ENCODE results near the gene EXOC4. TPM values are rescaled to one million over a fixed set of nuclear protein-coding genes. Genes with fewer than 3 reads are reported as not detected.

Gene EXOC4
- total RNA-seq, 1 donor from 2014 or later, result 99.2 TPM

- Histone ChIP-seq H3K9me3 (no peaks in the 10 kb centered on the region), H3K36me3 (no peaks in the 10 kb centered on the region), H3K4me1 (no peaks in the 10 kb centered on the region), H3K4me3 (no peak overlapping the region), H3K27ac (no peak overlapping the region), H3K27me3 (no peaks in the 10 kb centered on the region)
- intact Hi-C loops (cut with DNase I), result no loop called here
- TF ChIP-seq POLR2A (IDR thresholded peaks at IDR 0.05), result no peak
- TF ChIP-seq, protein P1, sequence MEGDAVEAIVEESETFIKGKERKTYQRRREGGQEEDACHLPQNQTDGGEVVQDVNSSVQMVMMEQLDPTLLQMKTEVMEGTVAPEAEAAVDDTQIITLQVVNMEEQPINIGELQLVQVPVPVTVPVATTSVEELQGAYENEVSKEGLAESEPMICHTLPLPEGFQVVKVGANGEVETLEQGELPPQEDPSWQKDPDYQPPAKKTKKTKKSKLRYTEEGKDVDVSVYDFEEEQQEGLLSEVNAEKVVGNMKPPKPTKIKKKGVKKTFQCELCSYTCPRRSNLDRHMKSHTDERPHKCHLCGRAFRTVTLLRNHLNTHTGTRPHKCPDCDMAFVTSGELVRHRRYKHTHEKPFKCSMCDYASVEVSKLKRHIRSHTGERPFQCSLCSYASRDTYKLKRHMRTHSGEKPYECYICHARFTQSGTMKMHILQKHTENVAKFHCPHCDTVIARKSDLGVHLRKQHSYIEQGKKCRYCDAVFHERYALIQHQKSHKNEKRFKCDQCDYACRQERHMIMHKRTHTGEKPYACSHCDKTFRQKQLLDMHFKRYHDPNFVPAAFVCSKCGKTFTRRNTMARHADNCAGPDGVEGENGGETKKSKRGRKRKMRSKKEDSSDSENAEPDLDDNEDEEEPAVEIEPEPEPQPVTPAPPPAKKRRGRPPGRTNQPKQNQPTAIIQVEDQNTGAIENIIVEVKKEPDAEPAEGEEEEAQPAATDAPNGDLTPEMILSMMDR (IDR thresholded peaks at IDR 0.05), result no peak
- no peak for DNase-seq (ENCODE audit: extremely low spot score in 2 of 2)
These were observed 808.0 kb downstream of the EXOC4 start for GRCh38 chr7:134060874-134061273.

DNA sequence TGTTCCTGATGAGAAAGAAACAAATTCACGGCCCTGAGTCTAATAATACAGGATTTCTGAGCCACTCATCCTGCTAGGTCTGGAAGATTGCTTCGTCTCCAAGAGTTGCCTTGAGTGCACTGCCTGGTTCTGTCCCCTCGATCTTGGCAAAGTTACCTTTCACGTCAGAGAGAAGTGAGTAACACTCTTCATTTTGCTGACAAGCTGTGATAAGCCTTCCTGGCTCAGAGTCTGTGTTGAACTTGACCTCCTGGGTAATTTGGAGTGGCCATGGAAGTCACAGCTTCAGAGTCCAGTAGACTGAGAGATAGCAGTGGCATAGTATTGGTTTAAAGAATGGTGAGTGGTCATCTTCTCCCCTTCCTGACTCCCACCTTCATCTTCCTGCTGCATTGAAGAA, 809.6 kb downstream of the EXOC4 start:
- no peaks in the 10 kb centered on the region for H3K27me3 ChIP-seq
- intact Hi-C loops (cut with DNase I), result no loop called here
- no peaks in the 10 kb centered on the region for H3K4me1 ChIP-seq
- no peaks in the 10 kb centered on the region for H3K36me3 ChIP-seq
- no peak overlapping the region for H3K27ac ChIP-seq
- no peaks in the 10 kb centered on the region for H3K9me3 ChIP-seq
- TF ChIP-seq, protein P1 (IDR thresholded peaks at IDR 0.05), result no peak
- no peak for TF ChIP-seq POLR2A (IDR thresholded peaks at IDR 0.05)
- no peak for TF ChIP-seq POLR2AphosphoS5 (IDR thresholded peaks at IDR 0.05; ENCODE audit: insufficient read depth in 1 of 2, low read depth in 1 of 2)
- H3K4me3 ChIP-seq, result no peak overlapping the region
- no peak for DNase-seq (ENCODE audit: extremely low spot score in 2 of 2)

GRCh38 chr7:134065415-134065814, 812.5 kb downstream of the EXOC4 start:
- TF ChIP-seq POLR2AphosphoS5 (IDR thresholded peaks at IDR 0.05; ENCODE audit: insufficient read depth in 1 of 2, low read depth in 1 of 2) (no peak), POLR2A (IDR thresholded peaks at IDR 0.05) (no peak)
- TF ChIP-seq, protein P1 (IDR thresholded peaks at IDR 0.05), result no peak
- H3K36me3 ChIP-seq, result no peaks in the 10 kb centered on the region
- H3K27ac ChIP-seq, result no peak overlapping the region
- H3K9me3 ChIP-seq, result no peaks in the 10 kb centered on the region
- no peaks in the 10 kb centered on the region for H3K27me3 ChIP-seq
- DNase-seq (ENCODE audit: extremely low spot score in 2 of 2), result no peak
- H3K4me3 ChIP-seq, result no peak overlapping the region
- intact Hi-C loops (cut with DNase I), result no loop called here
- H3K4me1 ChIP-seq, result no peaks in the 10 kb centered on the region

DNA sequence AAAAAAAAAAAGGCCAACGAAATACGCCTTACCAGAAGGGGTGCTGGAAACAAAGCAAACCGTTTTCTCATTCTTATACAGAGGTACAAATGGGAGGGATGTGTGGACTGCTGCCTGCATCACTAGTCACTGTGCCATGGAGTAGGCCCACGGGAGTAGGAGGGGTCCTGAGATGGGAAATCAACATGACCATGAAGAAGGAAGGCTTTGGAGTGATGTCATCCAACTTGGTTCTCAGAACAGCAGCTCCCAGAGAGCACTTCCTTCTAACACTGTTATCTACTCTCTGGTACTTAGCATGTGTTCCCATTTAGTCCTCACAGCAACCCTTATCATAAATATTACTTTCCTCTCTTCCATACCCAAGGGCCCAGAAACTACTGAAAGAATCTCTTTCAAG, 814.3 kb downstream of the EXOC4 start:
- Histone ChIP-seq H3K36me3 (no peaks in the 10 kb centered on the region), H3K27ac (no peak overlapping the region), H3K4me1 (no peaks in the 10 kb centered on the region), H3K27me3 (no peaks in the 10 kb centered on the region), H3K4me3 (no peak overlapping the region), H3K9me3 (no peaks in the 10 kb centered on the region)
- no peak for DNase-seq (ENCODE audit: extremely low spot score in 2 of 2)
- intact Hi-C loops (cut with DNase I), result no loop called here
- no peak for TF ChIP-seq POLR2A (IDR thresholded peaks at IDR 0.05)
- no peak for TF ChIP-seq POLR2AphosphoS5 (IDR thresholded peaks at IDR 0.05; ENCODE audit: insufficient read depth in 1 of 2, low read depth in 1 of 2)
- TF ChIP-seq, protein P1 (IDR thresholded peaks at IDR 0.05), result no peak

GRCh38 chr7:134068670-134069069, 815.8 kb downstream of the EXOC4 start:
- intact Hi-C loops (cut with DNase I), result no loop called here
- Histone ChIP-seq H3K4me3 (no peak overlapping the region), H3K4me1 (no peaks in the 10 kb centered on the region), H3K27ac (no peak overlapping the region), H3K9me3 (no peaks in the 10 kb centered on the region), H3K27me3 (no peaks in the 10 kb centered on the region), H3K36me3 (no peaks in the 10 kb centered on the region)
- TF ChIP-seq, protein P1 (IDR thresholded peaks at IDR 0.05), result no peak
- no peak for TF ChIP-seq POLR2AphosphoS5 (IDR thresholded peaks at IDR 0.05; ENCODE audit: insufficient read depth in 1 of 2, low read depth in 1 of 2)
- no peak for TF ChIP-seq POLR2A (IDR thresholded peaks at IDR 0.05)
- no peak for DNase-seq (ENCODE audit: extremely low spot score in 2 of 2)

Measured in vagina (tissue), 2 donors.